HEK293 (cell line): Measurements from ENCODE around the gene ABCC2.

Experiments used
- CTCF ChIA-PET: fragments of 350-600 bp; formaldehyde crosslinking; extraction: SDS; loops from one replicate; lab custom pipeline; 2021; ENCODE audit warnings: antibody characterized with exemption; lab: Yijun Ruan, JAX
- POLR2A ChIA-PET: fragments of 300-600 bp; formaldehyde crosslinking; extraction: SDS; loops from one replicate; lab custom pipeline; 2020; ENCODE audit warnings: antibody characterized with exemption, inconsistent platforms; lab: Yijun Ruan, JAX
- H3K27ac ChIP-seq: fragments of 200-500 bp; sonication (Bioruptor generic); 2 replicates; pipeline ENCODE4 v1.5.1; 2014; ENCODE audit warnings: low read depth, low read length, control low read depth, inconsistent platforms; ENCODE audit errors: extremely low read depth
- H3K36me3 ChIP-seq, 2 experiments: fragments of 200-500 bp in 1 of 2; sonication (Bioruptor generic) in 1 of 2; 1 replicate in 1 of 2; 2 replicates in 1 of 2; pipeline ENCODE4 v1.5.1; 2014 to 2017; ENCODE audit warnings: inconsistent platforms in 2 of 2, low read length in 2 of 2; ENCODE audit not compliant: control insufficient read depth in 2 of 2, insufficient read depth in 1 of 2
- H3K4me1 ChIP-seq: fragments of 200-500 bp; sonication (Bioruptor generic); 2 replicates; pipeline ENCODE4 v1.5.1; 2014; ENCODE audit warnings: mild to moderate bottlenecking, low read length, inconsistent platforms; ENCODE audit not compliant: control insufficient read depth, insufficient read depth
- H3K4me3 ChIP-seq: 2 replicates; pipeline ENCODE4 v1.5.1; 2011; ENCODE audit warnings: low read depth, mild to moderate bottlenecking, control low read depth, low read length, moderate library complexity
- H3K9me3 ChIP-seq: fragments of 200-500 bp; sonication (Bioruptor generic); 2 replicates; pipeline ENCODE4 v1.5.1; 2014; ENCODE audit warnings: low read depth, low read length, inconsistent platforms; ENCODE audit not compliant: control insufficient read depth, insufficient read depth
- BCL11B ChIP-seq: fragments of 450-650 bp; formaldehyde crosslinking; IDR thresholded peaks from 2 replicates; pipeline ENCODE4 v1.5.1; 2016; ENCODE audit warnings: low read depth, missing biosample characterization, missing genetic modification characterization
- SALL2 ChIP-seq: fragments of 450-650 bp; formaldehyde crosslinking; IDR thresholded peaks from 2 replicates; pipeline ENCODE4 v1.5.0; 2017; ENCODE audit warnings: missing biosample characterization, mild to moderate bottlenecking, missing genetic modification characterization, borderline replicate concordance
- TSHZ1 ChIP-seq: fragments of 450-650 bp; formaldehyde crosslinking; IDR thresholded peaks from 2 replicates; pipeline ENCODE4 v1.5.1; 2016; ENCODE audit warnings: missing biosample characterization, missing genetic modification characterization, borderline replicate concordance
- ZBTB10 ChIP-seq: fragments of 450-650 bp; formaldehyde crosslinking; IDR thresholded peaks from 2 replicates; pipeline ENCODE4 v1.5.1; 2016; ENCODE audit warnings: missing biosample characterization, missing genetic modification characterization
- ZEB2 ChIP-seq: fragments of 450-650 bp; formaldehyde crosslinking; IDR thresholded peaks from 2 replicates; pipeline ENCODE4 v1.5.1; 2016; ENCODE audit warnings: missing biosample characterization, missing genetic modification characterization
- ZNF140 ChIP-seq: fragments of 450-650 bp; formaldehyde crosslinking; IDR thresholded peaks from 2 replicates; pipeline ENCODE4 v1.5.1; 2016; ENCODE audit warnings: missing biosample characterization, missing genetic modification characterization
- ZNF16 ChIP-seq: fragments of 450-650 bp; formaldehyde crosslinking; IDR thresholded peaks from 2 replicates; pipeline ENCODE4 v1.5.1; 2016; ENCODE audit warnings: low read depth, missing biosample characterization, missing genetic modification characterization
- ZNF214 ChIP-seq: fragments of 450-650 bp; formaldehyde crosslinking; IDR thresholded peaks from 2 replicates; pipeline ENCODE4 v1.5.1; 2017; ENCODE audit warnings: missing biosample characterization, mild to moderate bottlenecking, missing genetic modification characterization, borderline replicate concordance
- ZNF473 ChIP-seq: fragments of 450-650 bp; formaldehyde crosslinking; IDR thresholded peaks from 2 replicates; pipeline ENCODE4 v1.5.1; 2017; ENCODE audit warnings: missing biosample characterization, missing genetic modification characterization
- ZNF660 ChIP-seq: fragments of 450-650 bp; IDR thresholded peaks from 2 replicates; pipeline ENCODE4 v1.5.1; 2018; ENCODE audit warnings: missing biosample characterization, mild to moderate bottlenecking, missing genetic modification characterization
- ZNF670 ChIP-seq: fragments of 450-650 bp; formaldehyde crosslinking; IDR thresholded peaks from 2 replicates; pipeline ENCODE4 v1.5.1; 2016; ENCODE audit warnings: missing biosample characterization, missing genetic modification characterization, low read depth
- ZNF692 ChIP-seq: fragments of 450-650 bp; formaldehyde crosslinking; IDR thresholded peaks from 2 replicates; pipeline ENCODE4 v1.5.1; 2016; ENCODE audit warnings: missing biosample characterization, missing genetic modification characterization
- ZNF777 ChIP-seq: fragments of 450-650 bp; formaldehyde crosslinking; IDR thresholded peaks from 2 replicates; pipeline ENCODE4 v1.5.1; 2017; ENCODE audit warnings: missing biosample characterization, missing genetic modification characterization, borderline replicate concordance
- ZSCAN23 ChIP-seq: fragments of 450-650 bp; formaldehyde crosslinking; IDR thresholded peaks from 2 replicates; pipeline ENCODE4 v1.5.1; 2016; ENCODE audit warnings: missing biosample characterization, missing genetic modification characterization
- TF ChIP-seq, protein P1 (sequence below): fragments of 450-650 bp; formaldehyde crosslinking; IDR thresholded peaks from 2 replicates; pipeline ENCODE4 v1.5.1; 2017; ENCODE audit warnings: missing biosample characterization, missing genetic modification characterization
- TF ChIP-seq, protein P2 (sequence below): fragments of 450-650 bp; formaldehyde crosslinking; IDR thresholded peaks from 2 replicates; pipeline ENCODE4 v1.5.1; 2016; ENCODE audit warnings: missing biosample characterization, missing genetic modification characterization
- TF ChIP-seq, protein P3 (sequence below): fragments of 450-650 bp; formaldehyde crosslinking; IDR thresholded peaks from 2 replicates; pipeline ENCODE4 v1.5.1; 2016; ENCODE audit warnings: missing biosample characterization, missing genetic modification characterization

Gene ABCC2

DNA sequence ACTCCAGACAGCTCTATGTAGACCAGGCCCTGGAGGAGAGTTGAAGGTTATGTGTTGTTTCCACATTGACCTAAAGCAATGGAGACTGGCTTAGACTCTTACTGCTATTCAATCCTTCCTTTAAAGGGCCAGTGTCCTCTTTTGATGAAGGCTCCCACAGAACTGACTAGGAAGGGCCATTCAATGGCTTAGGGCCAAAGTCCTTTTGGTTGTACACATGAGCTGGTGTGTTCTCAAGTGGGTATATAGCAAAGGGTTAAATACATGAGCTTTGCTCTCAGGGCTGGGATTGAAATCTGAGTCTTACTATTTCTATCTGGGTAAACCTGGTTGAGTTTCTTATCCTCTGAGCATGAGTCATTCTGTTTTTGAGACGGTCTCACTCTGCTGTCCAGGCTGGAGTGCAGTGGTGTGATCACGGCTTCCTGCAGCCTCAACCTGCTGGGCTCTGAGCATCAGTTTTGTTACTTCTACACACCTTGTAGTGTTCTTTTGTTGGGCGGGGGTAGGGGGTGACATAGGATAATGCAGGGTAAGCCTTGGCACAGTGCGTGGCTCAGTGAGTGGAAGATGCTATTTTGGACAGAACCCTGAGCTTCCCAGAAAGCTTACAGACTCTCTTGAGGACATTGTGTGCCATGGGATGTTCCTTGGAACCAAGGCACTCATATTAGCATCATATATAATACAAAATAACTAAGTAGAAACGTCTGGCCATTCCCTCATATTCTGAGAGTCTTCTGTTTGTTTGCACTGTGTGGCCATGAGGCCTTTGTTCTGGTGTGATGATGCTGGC is 90.1 kb downstream of the ABCC2 start (continued):
- no peak for TF ChIP-seq TSHZ1
- TF ChIP-seq ZNF692 (tag by site-specific recombination): no peak
- TF ChIP-seq SALL2 (tag by site-specific recombination): no peak
- TF ChIP-seq, protein P1, sequence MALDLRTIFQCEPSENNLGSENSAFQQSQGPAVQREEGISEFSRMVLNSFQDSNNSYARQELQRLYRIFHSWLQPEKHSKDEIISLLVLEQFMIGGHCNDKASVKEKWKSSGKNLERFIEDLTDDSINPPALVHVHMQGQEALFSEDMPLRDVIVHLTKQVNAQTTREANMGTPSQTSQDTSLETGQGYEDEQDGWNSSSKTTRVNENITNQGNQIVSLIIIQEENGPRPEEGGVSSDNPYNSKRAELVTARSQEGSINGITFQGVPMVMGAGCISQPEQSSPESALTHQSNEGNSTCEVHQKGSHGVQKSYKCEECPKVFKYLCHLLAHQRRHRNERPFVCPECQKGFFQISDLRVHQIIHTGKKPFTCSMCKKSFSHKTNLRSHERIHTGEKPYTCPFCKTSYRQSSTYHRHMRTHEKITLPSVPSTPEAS (tag by site-specific recombination): no peak
- no peak for TF ChIP-seq ZNF214
- no peak for TF ChIP-seq ZNF777

GRCh38 chr10:99873846-99874245 is 91.4 kb downstream of the ABCC2 start:
- ChIA-PET CTCF (interaction anchor here (0.7 to 2.0 kb wide), 4 partner anchors 14 to 172 kb away, joined by 3 to 8 read pairs (median 3); no protein-coding TSS in a partner anchor), POLR2A (no interaction called here)
- no peak overlapping the region for H3K27ac ChIP-seq

GRCh38 chr10:99874341-99875085 is 92.1 kb downstream of the ABCC2 start:
- POLR2A ChIA-PET: interaction anchor here (0.7 to 1.5 kb wide), 2 partner anchors 10 to 142 kb away, joined by 3 read pairs; partner anchors contain the start of genes COX15 and CUTC
- CTCF ChIA-PET: interaction anchor here (0.7 to 2.0 kb wide), 4 partner anchors 15 to 171 kb away, joined by 3 to 8 read pairs (median 3); no protein-coding TSS in a partner anchor
- H3K4me1 ChIP-seq: no peaks in the 10 kb centered on the region
- no peak for TF ChIP-seq ZSCAN23 (tag by site-specific recombination)
- TF ChIP-seq, protein P2, sequence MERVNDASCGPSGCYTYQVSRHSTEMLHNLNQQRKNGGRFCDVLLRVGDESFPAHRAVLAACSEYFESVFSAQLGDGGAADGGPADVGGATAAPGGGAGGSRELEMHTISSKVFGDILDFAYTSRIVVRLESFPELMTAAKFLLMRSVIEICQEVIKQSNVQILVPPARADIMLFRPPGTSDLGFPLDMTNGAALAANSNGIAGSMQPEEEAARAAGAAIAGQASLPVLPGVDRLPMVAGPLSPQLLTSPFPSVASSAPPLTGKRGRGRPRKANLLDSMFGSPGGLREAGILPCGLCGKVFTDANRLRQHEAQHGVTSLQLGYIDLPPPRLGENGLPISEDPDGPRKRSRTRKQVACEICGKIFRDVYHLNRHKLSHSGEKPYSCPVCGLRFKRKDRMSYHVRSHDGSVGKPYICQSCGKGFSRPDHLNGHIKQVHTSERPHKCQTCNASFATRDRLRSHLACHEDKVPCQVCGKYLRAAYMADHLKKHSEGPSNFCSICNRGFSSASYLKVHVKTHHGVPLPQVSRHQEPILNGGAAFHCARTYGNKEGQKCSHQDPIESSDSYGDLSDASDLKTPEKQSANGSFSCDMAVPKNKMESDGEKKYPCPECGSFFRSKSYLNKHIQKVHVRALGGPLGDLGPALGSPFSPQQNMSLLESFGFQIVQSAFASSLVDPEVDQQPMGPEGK (tag by site-specific recombination): no peak
- TF ChIP-seq ZBTB10 (tag by site-specific recombination): no peak
- TF ChIP-seq, protein P3, sequence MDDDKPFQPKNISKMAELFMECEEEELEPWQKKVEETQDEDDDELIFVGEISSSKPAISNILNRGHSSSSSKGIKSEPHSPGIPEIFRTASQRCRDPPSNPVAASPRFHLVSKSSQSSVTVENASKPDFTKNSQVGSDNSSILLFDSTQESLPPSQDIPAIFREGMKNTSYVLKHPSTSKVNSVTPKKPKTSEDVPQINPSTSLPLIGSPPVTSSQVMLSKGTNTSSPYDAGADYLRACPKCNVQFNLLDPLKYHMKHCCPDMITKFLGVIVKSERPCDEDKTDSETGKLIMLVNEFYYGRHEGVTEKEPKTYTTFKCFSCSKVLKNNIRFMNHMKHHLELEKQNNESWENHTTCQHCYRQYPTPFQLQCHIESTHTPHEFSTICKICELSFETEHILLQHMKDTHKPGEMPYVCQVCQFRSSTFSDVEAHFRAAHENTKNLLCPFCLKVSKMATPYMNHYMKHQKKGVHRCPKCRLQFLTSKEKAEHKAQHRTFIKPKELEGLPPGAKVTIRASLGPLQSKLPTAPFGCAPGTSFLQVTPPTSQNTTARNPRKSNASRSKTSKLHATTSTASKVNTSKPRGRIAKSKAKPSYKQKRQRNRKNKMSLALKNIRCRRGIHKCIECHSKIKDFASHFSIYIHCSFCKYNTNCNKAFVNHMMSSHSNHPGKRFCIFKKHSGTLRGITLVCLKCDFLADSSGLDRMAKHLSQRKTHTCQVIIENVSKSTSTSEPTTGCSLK (tag by site-specific recombination): no peak
- TF ChIP-seq ZNF140 (tag by site-specific recombination): no peak
- no peak for TF ChIP-seq ZNF473
- no peak for TF ChIP-seq ZNF16
- TF ChIP-seq ZNF660 (tag by site-specific recombination): no peak
- TF ChIP-seq BCL11B (tag by site-specific recombination): no peak

More at GRCh38 chr10:99873846-99874245, 91.4 kb downstream of the ABCC2 start:
- Histone ChIP-seq H3K36me3 (peaks cover 2 to 28% of the 10 kb centered on the region in 2 experiments; a peak in 2 of 3 replicates), H3K4me3 (no peak overlapping the region), H3K4me1 (no peaks in the 10 kb centered on the region), H3K9me3 (no peaks in the 10 kb centered on the region)
- TF ChIP-seq ZNF670 (tag by site-specific recombination): no peak
- TF ChIP-seq ZEB2: no peak

More at GRCh38 chr10:99874341-99875085, 92.1 kb downstream of the ABCC2 start:
- H3K36me3 ChIP-seq: peaks cover 4 to 33% of the 10 kb centered on the region in 2 experiments; a peak in 2 of 3 replicates
- no peaks in the 10 kb centered on the region for H3K9me3 ChIP-seq
- no peak overlapping the region for H3K27ac ChIP-seq
- no peak overlapping the region for H3K4me3 ChIP-seq
